Caco-2 (cell line): ENCODE data around the gene IRF1. TPM values are rescaled to one million over a fixed set of nuclear protein-coding genes. Genes with fewer than 3 reads are reported as not detected.
A peak's percentile ranks its signal among the peaks of the same experiment; 100 is the strongest.

Source experiments
- BruUV-seq: library from RNA; stranded (reverse); fragments of 400-500 nt; replicated peaks from 2 replicates; lab custom pipeline; 2021; lab: Mats Ljungman, UMichigan
- CTCF ChIA-PET: fragments of 300-600 bp; sonication (Branson Sonifier 250); formaldehyde crosslinking; loops from one replicate; lab custom pipeline; 2022; ENCODE audit warnings: antibody characterized with exemption; lab: Charles Lee
- POLR2A ChIA-PET: fragments of 300-600 bp; sonication (Branson Sonifier 250); formaldehyde crosslinking; loops from one replicate; lab custom pipeline; 2022; ENCODE audit warnings: antibody characterized with exemption; lab: Charles Lee
- DNase-seq, 2 experiments: peaks; one replicate each; pipeline versions ENCODE4 v3.0.0 to v3.0.0-alpha.2; 2020 to 2022
- H3K27me3 ChIP-seq: replicated peaks from 2 replicates; pipeline ENCODE4 v1.6.0; 2011; ENCODE audit warnings: low read length; ENCODE audit not compliant: control insufficient read depth, insufficient read depth
- H3K36me3 ChIP-seq: 2 replicates; pipeline ENCODE4 v1.5.1; 2011; ENCODE audit warnings: low read length; ENCODE audit not compliant: control insufficient read depth, insufficient read depth
- H3K4me1 ChIP-seq: fragments of 250-450 bp; sonication (Bioruptor Pico); 2 replicates; pipeline ENCODE4 v1.5.1; 2020; ENCODE audit warnings: mild to moderate bottlenecking
- H3K4me3 ChIP-seq: 2 replicates; pipeline ENCODE4 v1.5.1; 2011; ENCODE audit warnings: low read depth, mild to moderate bottlenecking, control low read depth, low read length
- H3K9me3 ChIP-seq: fragments of 250-450 bp; sonication (Bioruptor Pico); 2 replicates; pipeline ENCODE4 v1.5.1; 2020; ENCODE audit warnings: mild to moderate bottlenecking, moderate library complexity
- H3K27ac Mint-ChIP-seq: one replicate; pipeline ENCODE4 v1.8.0; 2022; ENCODE audit warnings: mixed read lengths; ENCODE audit not compliant: unreplicated experiment
- H3K27me3 Mint-ChIP-seq: one replicate; pipeline ENCODE4 v1.8.0; 2022; ENCODE audit warnings: mixed read lengths; ENCODE audit not compliant: insufficient read depth, unreplicated experiment
- H3K36me3 Mint-ChIP-seq: one replicate; pipeline ENCODE4 v1.8.0; 2022; ENCODE audit warnings: mild to moderate bottlenecking, mixed read lengths; ENCODE audit not compliant: insufficient read depth, unreplicated experiment
- H3K4me1 Mint-ChIP-seq: one replicate; pipeline ENCODE4 v1.8.0; 2022; ENCODE audit warnings: low read depth, mixed read lengths; ENCODE audit not compliant: unreplicated experiment
- H3K4me3 Mint-ChIP-seq: one replicate; pipeline ENCODE4 v1.8.0; 2022; ENCODE audit warnings: mild to moderate bottlenecking, moderate library complexity, mixed read lengths; ENCODE audit not compliant: unreplicated experiment
- H3K9me3 Mint-ChIP-seq: one replicate; pipeline ENCODE4 v1.8.0; 2022; ENCODE audit warnings: mixed read lengths; ENCODE audit not compliant: unreplicated experiment
- CTCF ChIP-seq, 2 experiments: fragments of 200-600 bp in 1 of 2; IDR thresholded peaks; 1 replicate in 1 of 2; 2 replicates in 1 of 2; pipeline versions ENCODE4 v1.5.1 to v1.8.0; 2011 to 2022; ENCODE audit warnings: antibody characterized with exemption in 1 of 2, control low read depth in 1 of 2, inconsistent platforms in 1 of 2, low read depth in 1 of 2, low read length in 1 of 2, mild to moderate bottlenecking in 1 of 2, moderate library complexity in 1 of 2; ENCODE audit not compliant: insufficient read depth in 1 of 2, severe bottlenecking in 1 of 2, unreplicated experiment in 1 of 2
- intact Hi-C: fragments of 100-400 bp; cut with micrococcal nuclease; formaldehyde crosslinking; loops from one replicate; pipeline ENCODE4 v1.10.0; 2022; ENCODE audit not compliant: unreplicated experiment
- total RNA-seq: library from RNA; stranded (reverse); gene quantifications from 2 replicates; pipeline ENCODE4 v1.2.3, GENCODE V29; 2022

Gene IRF1
- total RNA-seq, 1 experiment from 2014 or later, result 16.8 TPM

DNA sequence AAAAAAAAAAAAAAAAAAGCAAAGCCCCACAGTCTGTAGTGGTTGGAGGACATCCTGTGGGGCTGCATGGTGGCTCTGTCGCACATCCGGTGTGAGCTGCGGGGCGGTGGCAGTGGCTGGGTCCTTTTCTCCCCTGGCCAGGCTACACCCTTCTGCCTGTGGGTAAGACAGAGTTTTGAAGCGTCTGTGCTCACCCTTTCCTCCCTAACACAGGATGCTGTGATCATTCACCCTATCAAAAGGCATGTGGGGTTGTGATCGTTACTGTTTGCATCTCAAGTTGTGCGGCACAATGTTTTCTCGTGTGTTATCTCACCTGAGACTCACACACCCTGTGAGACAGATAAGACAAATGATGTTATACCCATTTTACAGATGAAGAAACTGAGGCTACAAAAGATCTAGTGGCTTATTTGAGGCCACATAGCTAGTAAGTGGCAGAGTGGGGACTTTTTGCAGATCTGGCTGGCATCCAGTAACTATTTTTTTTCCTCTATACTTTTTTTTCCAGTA is 17.5 kb downstream of the IRF1 start:
- H3K36me3 ChIP-seq, result no peaks in the 10 kb centered on the region
- H3K4me1 ChIP-seq, result peaks cover 63% of the 10 kb centered on the region
- Mint-ChIP-seq H3K36me3 (peaks cover 14% of the 10 kb centered on the region), H3K27me3 (no peaks in the 10 kb centered on the region), H3K9me3 (no peaks in the 10 kb centered on the region), H3K4me3 (no peak overlapping the region), H3K27ac (no peak overlapping the region), H3K4me1 (peaks cover 37% of the 10 kb centered on the region)
- ChIA-PET POLR2A (interaction anchor here (0.8 kb wide), 1 partner anchor 18 kb away, joined by 3 read pairs; the partner anchor contains the start of gene IRF1), CTCF (no interaction called here)
- H3K9me3 ChIP-seq, result peaks cover 6% of the 10 kb centered on the region
- H3K27me3 ChIP-seq, result no peaks in the 10 kb centered on the region
- no peak for DNase-seq
- no peak for TF ChIP-seq CTCF (IDR thresholded peaks at IDR 0.05; ENCODE audit: insufficient read depth in 1 of 2, low read depth in 1 of 2, low read length in 1 of 2, severe bottlenecking in 1 of 2, unreplicated experiment in 1 of 2)
- no peak overlapping the region for H3K4me3 ChIP-seq
- BruUV-seq, result no TSS peak
- intact Hi-C loops, result no loop called here

GRCh38 chr5:132472431-132472830 is 18.1 kb downstream of the IRF1 start:
- Histone ChIP-seq H3K4me3 (no peak overlapping the region), H3K9me3 (peaks cover 6% of the 10 kb centered on the region), H3K36me3 (no peaks in the 10 kb centered on the region), H3K27me3 (no peaks in the 10 kb centered on the region), H3K4me1 (peaks cover 57% of the 10 kb centered on the region)
- ChIA-PET CTCF (interaction anchor here (1.1 kb wide), 1 partner anchor 13 kb away, joined by 3 read pairs; no protein-coding TSS in a partner anchor), POLR2A (interaction anchor here (2.9 kb wide), 1 partner anchor 18 kb away, joined by 14 read pairs; the partner anchor contains the start of gene IRF1)
- BruUV-seq, result no TSS peak
- no peak for TF ChIP-seq CTCF (IDR thresholded peaks at IDR 0.05; ENCODE audit: insufficient read depth in 1 of 2, low read depth in 1 of 2, low read length in 1 of 2, severe bottlenecking in 1 of 2, unreplicated experiment in 1 of 2)
- DNase-seq, result no peak
- Mint-ChIP-seq H3K4me1 (peaks cover 35% of the 10 kb centered on the region), H3K36me3 (peaks cover 14% of the 10 kb centered on the region), H3K9me3 (no peaks in the 10 kb centered on the region), H3K4me3 (no peak overlapping the region), H3K27ac (no peak overlapping the region), H3K27me3 (no peaks in the 10 kb centered on the region)
- intact Hi-C loops, result no loop called here

DNA sequence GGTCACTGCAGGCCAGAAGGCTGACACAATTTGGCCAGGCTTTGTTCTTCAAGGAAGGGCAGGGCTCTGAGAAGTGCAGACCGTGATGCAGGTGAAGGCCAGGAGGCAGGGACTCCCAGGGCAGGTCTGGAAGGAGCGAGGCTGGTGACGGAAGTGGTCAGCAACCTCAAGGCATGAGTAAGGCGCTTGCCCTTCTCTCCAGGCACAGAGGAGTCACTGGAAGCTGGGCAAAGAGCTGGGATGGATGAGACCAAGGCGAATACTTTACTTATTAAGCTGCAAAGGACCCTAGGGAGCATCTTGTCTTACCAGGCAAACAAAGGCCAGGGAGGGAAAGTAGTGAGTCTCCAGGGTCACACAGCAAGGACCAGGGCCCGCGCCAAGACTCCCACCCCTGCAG is 18.6 kb downstream of the IRF1 start:
- Histone ChIP-seq H3K9me3 (peaks cover 6% of the 10 kb centered on the region), H3K4me3 (no peak overlapping the region), H3K4me1 (peaks cover 52% of the 10 kb centered on the region), H3K27me3 (no peaks in the 10 kb centered on the region), H3K36me3 (no peaks in the 10 kb centered on the region)
- peaks cover 11% of the 10 kb centered on the region for H3K36me3 Mint-ChIP-seq
- H3K4me1 Mint-ChIP-seq, result peaks cover 35% of the 10 kb centered on the region
- no peaks in the 10 kb centered on the region for H3K9me3 Mint-ChIP-seq
- POLR2A ChIA-PET, result interaction anchor here (2.9 kb wide), 1 partner anchor 19 kb away, joined by 14 read pairs; the partner anchor contains the start of gene IRF1
- no TSS peak for BruUV-seq
- TF ChIP-seq CTCF (IDR thresholded peaks at IDR 0.05; ENCODE audit: insufficient read depth in 1 of 2, low read depth in 1 of 2, low read length in 1 of 2, severe bottlenecking in 1 of 2, unreplicated experiment in 1 of 2), result no peak
- H3K4me3 Mint-ChIP-seq, result no peak overlapping the region
- peak overlapping the region; percentile 73 for H3K27ac Mint-ChIP-seq
- no peaks in the 10 kb centered on the region for H3K27me3 Mint-ChIP-seq
- DNase-seq, result no peak
- intact Hi-C loops, result loop anchor here (2.0 kb wide), 2 partner anchors 25 to 27 kb away; no protein-coding TSS in a partner anchor
- CTCF ChIA-PET, result interaction anchor here (1.1 kb wide), 1 partner anchor 13 kb away, joined by 3 read pairs; no protein-coding TSS in a partner anchor
